KBM-7 (cell line): ENCODE data around the gene RPS6KA3.
A peak's percentile ranks its signal among the peaks of the same experiment; 100 is the strongest.

Source experiments
- DNase-seq: peaks from one replicate; pipeline ENCODE4 v3.0.0-alpha.2; 2015
- in situ Hi-C: fragments of 300-500 bp; cut with MboI; formaldehyde crosslinking; loops from 2 replicates; pipeline ENCODE4 v1.14.3; 2020; ENCODE audit warnings: low sequenced_read_pairs, low pct_unique_long_range_greater_than_20kb, mixed read lengths

The RPS6KA3 gene

DNA sequence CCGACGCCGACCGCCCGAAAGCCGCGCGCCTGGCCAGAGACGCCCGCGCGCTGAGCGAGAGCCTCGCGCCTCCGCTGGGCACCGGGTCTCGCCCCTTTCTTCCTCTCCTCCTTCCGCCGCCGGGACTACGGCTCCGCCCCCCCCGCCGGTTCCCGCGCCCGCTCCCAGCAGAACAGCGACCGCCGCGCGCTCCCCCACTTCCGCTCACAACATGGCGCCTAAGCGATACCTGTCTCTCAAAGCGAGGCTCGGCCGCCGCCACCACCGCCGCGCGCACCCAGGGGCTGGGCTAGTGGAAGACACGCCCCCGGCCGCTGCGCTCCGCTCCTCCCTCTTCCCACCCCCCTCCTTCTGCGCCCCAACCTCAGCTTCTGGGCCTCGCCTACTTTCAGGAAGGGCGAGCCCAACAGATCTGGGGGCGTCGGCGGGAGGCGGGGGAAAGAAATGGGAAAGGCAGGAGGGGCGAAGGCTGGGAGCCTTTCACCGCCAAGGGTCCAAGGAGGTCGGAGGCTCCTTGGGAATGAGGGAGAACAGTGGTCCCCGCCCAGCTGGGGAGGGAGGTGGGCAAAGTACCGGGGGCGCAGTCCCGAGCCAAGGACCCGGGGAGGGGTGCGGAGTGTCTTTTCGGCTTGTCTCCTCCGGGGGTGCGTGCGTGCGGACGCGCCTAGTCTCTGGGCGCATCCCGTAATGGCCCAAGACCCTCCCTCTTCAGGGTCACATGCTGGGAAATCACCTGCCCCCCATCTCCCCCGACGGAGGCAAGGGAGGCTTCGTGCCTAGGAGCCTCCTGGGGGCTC is at the start of gene RPS6KA3:
Gene RPS6KA3 (minus strand): TSS at position 100 of the 797 bp plus-strand sequence. CDS start 277 bp downstream, outside the sequence.
- in situ Hi-C loops = loop anchor here (25.0 kb wide), 1 partner anchor 170 kb away; no protein-coding TSS in a partner anchor
- DNase-seq = peak; percentile 94

- in situ Hi-C loops = no loop called here
- DNase-seq = peak; percentile 86
Measured at GRCh38 chrX:20315140-20315539, 48.4 kb upstream of the RPS6KA3 start.

GRCh38 chrX:20313899-20314298 is 47.2 kb upstream of the RPS6KA3 start:
- in situ Hi-C loops = no loop called here
- peak; percentile 87 for DNase-seq

DNA sequence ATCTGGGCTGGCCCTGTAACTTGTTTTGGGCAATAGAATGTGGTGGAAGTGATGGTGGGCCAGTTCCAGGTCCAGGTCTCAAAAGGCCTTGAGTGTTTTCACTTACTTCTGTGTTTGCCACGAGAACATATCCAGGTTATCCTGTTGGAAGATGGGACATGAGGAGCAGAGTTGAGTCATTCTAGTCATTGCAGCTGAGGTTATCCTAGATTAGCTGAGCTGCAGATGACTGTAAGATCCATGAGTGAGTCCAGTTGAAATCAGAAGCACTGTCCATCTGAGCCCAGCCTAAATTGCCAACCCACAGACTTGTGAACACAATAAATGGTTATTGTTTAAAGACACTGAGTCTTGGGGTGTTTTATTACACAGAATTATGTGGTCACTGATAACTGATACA is 45.3 kb upstream of the RPS6KA3 start:
- DNase-seq = no peak
- in situ Hi-C loops = no loop called here

- DNase-seq = no peak
- in situ Hi-C loops = no loop called here
Measured at GRCh38 chrX:20311505-20311904, 44.8 kb upstream of the RPS6KA3 start.

DNA sequence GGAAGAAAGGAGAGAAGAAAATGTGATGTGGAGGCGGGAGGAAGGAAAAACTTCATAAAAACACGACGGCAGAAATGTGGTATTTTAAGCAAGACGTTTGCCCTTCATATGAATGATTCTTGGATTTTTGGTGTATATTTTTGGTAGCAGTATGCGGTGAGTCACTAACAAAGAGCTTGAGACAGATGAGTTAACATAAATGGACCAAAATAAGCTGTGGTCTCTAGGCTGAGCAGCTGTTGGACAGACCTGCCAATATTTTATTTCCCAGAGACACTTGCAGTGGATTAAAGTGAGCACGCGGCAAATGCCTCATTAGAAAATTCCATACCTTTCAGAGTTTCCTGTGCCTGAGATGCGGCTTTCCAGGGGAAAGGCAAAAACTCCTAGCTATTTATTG is 43.1 kb upstream of the RPS6KA3 start:
- in situ Hi-C loops = no loop called here

GRCh38 chrX:20306668-20307067 is 40.0 kb upstream of the RPS6KA3 start:
- in situ Hi-C loops = no loop called here
- DNase-seq = no peak

More for the DNA sequence above, 43.1 kb upstream of the RPS6KA3 start:
- no peak for DNase-seq

DNA sequence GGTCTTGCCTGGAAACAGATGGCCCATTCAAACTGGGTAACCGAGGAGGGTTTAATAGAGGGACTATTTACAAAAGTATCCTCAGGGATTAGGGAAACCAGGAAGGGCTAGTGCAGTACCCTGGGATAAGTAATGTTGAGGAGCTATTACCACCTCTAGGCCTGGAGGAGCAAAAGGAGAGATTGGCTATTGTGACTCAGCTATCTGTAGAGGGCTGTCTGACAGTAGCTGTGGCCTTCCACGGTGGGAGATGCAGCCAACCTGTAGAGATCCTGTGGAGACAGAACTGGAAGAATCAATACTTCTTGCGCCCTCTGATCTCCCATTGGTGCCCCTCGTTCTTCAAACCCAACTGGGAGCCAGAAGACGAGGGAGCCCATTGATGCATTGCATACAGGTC is 34.1 kb upstream of the RPS6KA3 start:
- in situ Hi-C loops = no loop called here
- peak; percentile 32 for DNase-seq

- no peak for DNase-seq
- in situ Hi-C loops = no loop called here
Measured at GRCh38 chrX:20294957-20295356, 28.2 kb upstream of the RPS6KA3 start.

- no peak for DNase-seq
- in situ Hi-C loops = no loop called here
Measured at GRCh38 chrX:20294284-20294683, 27.6 kb upstream of the RPS6KA3 start.

DNA sequence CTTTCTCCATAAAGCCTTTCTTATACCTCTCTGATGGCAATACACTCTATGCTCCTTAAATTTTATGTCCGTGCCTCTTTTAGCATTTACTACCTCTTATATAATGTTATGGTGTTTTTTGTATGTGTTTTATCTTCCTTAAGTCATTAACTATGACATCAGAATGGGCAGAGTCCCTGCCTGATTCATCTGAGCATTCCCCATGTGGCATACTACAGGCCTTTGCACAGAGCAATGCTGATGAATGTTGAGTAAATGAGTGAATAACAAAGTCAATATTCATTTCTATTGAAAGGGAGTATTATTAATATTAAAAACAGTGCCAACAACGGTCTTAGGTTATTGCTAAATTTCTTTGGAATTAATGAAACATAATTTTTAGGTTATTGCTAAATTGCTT is 18.8 kb upstream of the RPS6KA3 start:
- in situ Hi-C loops = no loop called here
- DNase-seq = no peak

GRCh38 chrX:20284992-20285391 is 18.3 kb upstream of the RPS6KA3 start:
- no peak for DNase-seq
- in situ Hi-C loops = no loop called here

DNA sequence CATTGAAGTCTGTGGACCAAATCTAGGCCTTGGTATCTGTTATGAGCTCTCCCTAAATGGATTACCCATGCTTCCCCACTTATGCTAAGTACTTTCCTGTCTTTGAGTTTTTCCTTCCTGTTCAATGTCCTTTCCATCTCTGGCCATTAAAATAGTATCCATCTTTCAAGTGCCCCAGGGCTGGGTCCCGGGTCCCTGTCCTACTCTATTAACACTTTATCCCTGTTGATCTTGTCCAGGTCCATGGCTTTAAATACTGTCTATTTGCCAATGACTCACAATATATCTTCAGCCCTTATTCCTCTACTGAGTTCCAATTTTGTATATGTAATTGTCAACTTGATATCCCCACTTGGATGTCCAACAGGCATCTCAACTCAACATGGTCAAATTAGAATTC is 17.7 kb upstream of the RPS6KA3 start:
- DNase-seq = no peak
- in situ Hi-C loops = no loop called here

DNA sequence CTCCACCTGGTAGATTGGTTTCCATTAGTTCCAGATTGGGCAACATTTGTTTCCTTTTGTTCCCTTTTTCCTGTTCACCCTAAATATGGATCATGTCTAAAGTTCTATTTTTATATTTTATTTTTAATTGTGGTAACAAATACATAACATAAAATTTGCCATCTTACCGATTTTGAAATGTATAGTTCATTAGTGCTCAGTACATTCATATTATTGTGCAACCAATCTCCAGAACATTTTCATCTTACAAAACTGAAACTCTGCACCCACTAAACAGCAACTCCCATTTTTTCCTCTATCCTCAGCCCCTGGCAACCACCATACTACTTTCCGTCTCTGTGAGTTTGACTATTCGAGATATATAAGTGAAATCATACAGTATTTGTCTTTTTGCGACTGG is 14.2 kb upstream of the RPS6KA3 start:
- in situ Hi-C loops = no loop called here
- no peak for DNase-seq

- in situ Hi-C loops = loop anchor here (25.0 kb wide), 1 partner anchor 163 kb away; no protein-coding TSS in a partner anchor
- DNase-seq = no peak
Measured at GRCh38 chrX:20274121-20274520, 7.4 kb upstream of the RPS6KA3 start.

- no peak for DNase-seq
- in situ Hi-C loops = loop anchor here (25.0 kb wide), 1 partner anchor 166 kb away; no protein-coding TSS in a partner anchor
Measured at GRCh38 chrX:20271730-20272129, 5.0 kb upstream of the RPS6KA3 start.

DNA sequence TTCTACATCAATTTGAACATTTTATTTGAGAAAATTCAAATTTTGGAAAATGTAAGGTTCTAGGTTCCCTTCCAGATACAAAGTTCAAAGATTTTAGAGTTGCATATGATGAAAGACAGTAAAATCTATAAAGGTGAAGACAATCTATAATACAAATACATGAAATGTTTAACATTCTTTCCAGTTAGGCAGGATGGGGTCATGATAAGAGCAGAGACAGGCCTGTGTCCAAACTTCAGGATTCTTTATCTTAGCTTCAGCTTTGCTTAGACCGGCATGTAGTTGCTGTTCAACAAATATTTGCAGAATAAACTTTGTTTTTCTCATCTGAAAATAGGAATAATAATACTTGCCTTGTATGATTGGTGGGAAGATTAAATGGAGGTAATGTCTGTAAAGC is 4.5 kb upstream of the RPS6KA3 start:
- in situ Hi-C loops = loop anchor here (25.0 kb wide), 1 partner anchor 166 kb away; no protein-coding TSS in a partner anchor
- no peak for DNase-seq

DNA sequence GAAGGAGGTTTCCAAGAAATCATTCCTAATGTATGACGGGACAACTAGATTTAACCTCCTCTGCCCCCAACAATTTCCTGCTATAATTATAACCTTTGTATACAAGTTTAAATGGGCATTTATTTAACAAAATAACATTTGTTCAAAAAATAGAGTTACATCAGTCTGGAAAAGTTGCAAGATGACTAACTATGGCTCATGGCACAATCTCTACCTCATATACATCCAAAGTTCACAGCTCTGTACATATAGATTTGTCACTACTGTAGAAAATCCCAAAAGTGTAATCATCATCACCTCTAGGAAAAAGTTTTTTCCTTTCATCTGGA is 3.8 kb upstream of the RPS6KA3 start:
- in situ Hi-C loops = loop anchor here (25.0 kb wide), 1 partner anchor 167 kb away; no protein-coding TSS in a partner anchor
- no peak for DNase-seq

GRCh38 chrX:20269848-20270561 is 3.3 kb upstream of the RPS6KA3 start:
- no peak for DNase-seq
- in situ Hi-C loops = loop anchor here (25.0 kb wide), 1 partner anchor 167 kb away; no protein-coding TSS in a partner anchor
